Measurements from ENCODE around the gene PANX2. TPM values are rescaled to one million over a fixed set of nuclear protein-coding genes. Genes with fewer than 3 reads are reported as not detected.

Gene PANX2
- total and polyA plus RNA-seq, 2 donors (not counting 1 experiment from before 2014, with no cell fraction given) = 0.04 to 0.59 TPM

DNA sequence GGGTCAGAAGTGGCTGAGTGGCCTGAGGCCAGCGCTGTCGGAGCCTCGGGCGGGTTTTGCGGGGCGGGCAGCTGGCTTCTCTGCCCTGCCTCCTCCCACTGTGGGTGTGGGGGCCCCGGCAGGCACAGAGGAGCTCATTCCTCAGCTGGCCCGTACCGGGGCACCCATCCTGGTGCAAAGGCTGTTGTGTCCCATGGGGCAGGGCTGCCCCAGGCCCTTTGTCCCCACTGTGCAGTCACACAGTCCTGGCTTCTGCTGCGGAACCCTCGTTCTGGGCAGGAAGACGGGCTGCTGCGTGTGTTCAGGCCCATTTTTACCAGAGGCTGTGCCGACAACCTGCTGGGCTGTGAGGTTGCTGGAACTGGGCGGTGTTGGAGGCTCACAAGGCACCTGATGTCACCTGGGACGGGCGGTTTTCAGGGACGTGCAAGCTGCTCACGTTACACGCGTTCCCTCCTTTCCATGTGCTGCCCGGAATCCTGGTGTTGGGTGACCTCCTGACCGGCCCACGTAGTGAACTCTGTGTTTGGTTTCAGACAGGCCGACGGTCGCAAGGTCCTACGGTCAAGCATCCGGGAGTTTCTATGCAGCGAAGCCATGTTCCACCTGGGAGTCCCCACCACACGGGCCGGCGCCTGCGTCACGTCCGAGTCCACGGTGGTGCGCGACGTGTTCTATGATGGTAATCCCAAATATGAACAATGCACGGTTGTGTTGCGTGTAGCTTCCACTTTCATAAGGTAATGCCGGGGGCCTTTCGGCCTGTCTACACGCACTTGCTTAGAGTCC lies 35.4 kb downstream of the PANX2 start:
- 97% methylated on average over 44 of the region's 45 CpGs for WGBS (ENCODE audit: insufficient coverage)
- peaks cover 57% of the 10 kb centered on the region for H4K20me1 ChIP-seq (ENCODE audit: control insufficient read depth, insufficient read depth, low read length, poor library complexity, severe bottlenecking)
- peak overlapping the region; percentile 56 for H3K27ac Mint-ChIP-seq
- H3K4me1 ChIP-seq (ENCODE audit: control insufficient read depth in 2 of 2, insufficient read depth in 2 of 2, low read length in 2 of 2) = peaks cover 24 to 36% of the 10 kb centered on the region in 2 donors
- peaks cover 46% of the 10 kb centered on the region for H3K79me2 ChIP-seq (ENCODE audit: control insufficient read depth, insufficient read depth, low read length)
- intact Hi-C loops (cut with micrococcal nuclease) = loop anchor here (5.0 to 10.0 kb wide), 2 partner anchors 279 to 441 kb away; no protein-coding TSS in a partner anchor
- no peak overlapping the region for H3K27ac ChIP-seq (ENCODE audit: low read length in 2 of 2)
- no peaks in the 10 kb centered on the region for H3K27me3 ChIP-seq (replicated peaks in 1 of 4; ENCODE audit: control extremely low read depth in 1 of 4, control insufficient read depth in 3 of 4, insufficient read depth in 4 of 4, low read length in 3 of 4)
- POLR2A ChIA-PET = interaction anchor here (0.6 to 4.5 kb wide), 2 partner anchors 15 to 37 kb away, joined by 3 to 43 read pairs; no protein-coding TSS in a partner anchor
- DNase-seq (no peak), ATAC-seq (ENCODE audit: low read depth) (no peak)
- no peak overlapping the region for H3K4me3 Mint-ChIP-seq
- H2AFZ ChIP-seq (ENCODE audit: insufficient read depth, low read depth, low read length, poor library complexity, severe bottlenecking) = no peak overlapping the region
- peaks cover 47% of the 10 kb centered on the region for H3K4me1 Mint-ChIP-seq
- CTCF ChIA-PET = interaction anchor here (0.7 to 5.2 kb wide), 8 partner anchors 12 to 282 kb away, joined by 3 to 75 read pairs (median 4); partner anchors contain the start of gene HDAC10
- no peak for TF ChIP-seq EZH2 (IDR thresholded peaks at IDR 0.05; ENCODE audit: borderline replicate concordance, insufficient read depth, low read depth, low read length, poor library complexity, severe bottlenecking)
- H3K27me3 Mint-ChIP-seq = no peaks in the 10 kb centered on the region
- H3K36me3 ChIP-seq (replicated peaks in 1 of 2; ENCODE audit: control extremely low read depth in 1 of 2, control insufficient read depth in 1 of 2, extremely low read depth in 1 of 2, insufficient read depth in 2 of 2, low read length in 1 of 2) = peaks cover 8 to 35% of the 10 kb centered on the region in 2 experiments
- H3K9me3 Mint-ChIP-seq (ENCODE audit: insufficient read depth) = no peaks in the 10 kb centered on the region
- H3K4me3 ChIP-seq (ENCODE audit: control extremely low read depth in 1 of 5, extremely low read depth in 1 of 5, insufficient read depth in 1 of 5, low read depth in 2 of 5, low read length in 4 of 5) = no peak overlapping the region
- no peaks in the 10 kb centered on the region for H3K9me3 ChIP-seq (ENCODE audit: control extremely low read depth in 1 of 3, control insufficient read depth in 2 of 3, insufficient read depth in 1 of 3, low read length in 2 of 3)
- H3K4me2 ChIP-seq (replicated peaks; ENCODE audit: low read depth, low read length, poor library complexity, severe bottlenecking) = no peak overlapping the region
- H3K9ac ChIP-seq (ENCODE audit: low read length) = no peak overlapping the region

GRCh38 chr22:50206599-50206998 lies 36.1 kb downstream of the PANX2 start:
- no peaks in the 10 kb centered on the region for H3K27me3 ChIP-seq (replicated peaks in 1 of 4; ENCODE audit: control extremely low read depth in 1 of 4, control insufficient read depth in 3 of 4, insufficient read depth in 4 of 4, low read length in 3 of 4)
- DNase-seq = peak; percentile 36
- H3K9ac ChIP-seq (ENCODE audit: low read length) = no peak overlapping the region
- H2AFZ ChIP-seq (ENCODE audit: insufficient read depth, low read depth, low read length, poor library complexity, severe bottlenecking) = no peak overlapping the region
- peaks cover 8 to 40% of the 10 kb centered on the region in 2 experiments for H3K36me3 ChIP-seq (replicated peaks in 1 of 2; ENCODE audit: control extremely low read depth in 1 of 2, control insufficient read depth in 1 of 2, extremely low read depth in 1 of 2, insufficient read depth in 2 of 2, low read length in 1 of 2)
- no peak overlapping the region for H3K4me3 ChIP-seq (ENCODE audit: control extremely low read depth in 1 of 5, extremely low read depth in 1 of 5, insufficient read depth in 1 of 5, low read depth in 2 of 5, low read length in 4 of 5)
- Mint-ChIP-seq H3K27me3 (no peaks in the 10 kb centered on the region), H3K9me3 (ENCODE audit: insufficient read depth) (no peaks in the 10 kb centered on the region), H3K4me3 (peak overlapping the region; percentile 10), H3K27ac (peak overlapping the region; percentile 56), H3K4me1 (peaks cover 47% of the 10 kb centered on the region)
- no peak for TF ChIP-seq EZH2 (IDR thresholded peaks at IDR 0.05; ENCODE audit: borderline replicate concordance, insufficient read depth, low read depth, low read length, poor library complexity, severe bottlenecking)
- TF ChIP-seq CTCF (IDR thresholded peaks at IDR 0.05) = peak; percentile 42
- ChIA-PET POLR2A (interaction anchor here (0.6 to 4.5 kb wide), 2 partner anchors 16 to 37 kb away, joined by 3 to 43 read pairs; no protein-coding TSS in a partner anchor), CTCF (interaction anchor here (0.7 to 5.2 kb wide), 7 partner anchors 12 to 283 kb away, joined by 3 to 75 read pairs (median 5); partner anchors contain the start of gene HDAC10)
- no peak for ATAC-seq (ENCODE audit: low read depth)
- no peak overlapping the region for H3K4me2 ChIP-seq (replicated peaks; ENCODE audit: low read depth, low read length, poor library complexity, severe bottlenecking)
- WGBS (ENCODE audit: insufficient coverage) = 81% methylated on average over 10 of the region's 10 CpGs
- intact Hi-C loops (cut with micrococcal nuclease) = loop anchor here (5.0 to 10.0 kb wide), 2 partner anchors 279 to 442 kb away; no protein-coding TSS in a partner anchor
- H3K4me1 ChIP-seq (ENCODE audit: control insufficient read depth in 2 of 2, insufficient read depth in 2 of 2, low read length in 2 of 2) = peaks cover 23 to 35% of the 10 kb centered on the region in 2 donors
- H4K20me1 ChIP-seq (ENCODE audit: control insufficient read depth, insufficient read depth, low read length, poor library complexity, severe bottlenecking) = peaks cover 60% of the 10 kb centered on the region
- no peaks in the 10 kb centered on the region for H3K9me3 ChIP-seq (ENCODE audit: control extremely low read depth in 1 of 3, control insufficient read depth in 2 of 3, insufficient read depth in 1 of 3, low read length in 2 of 3)
- H3K27ac ChIP-seq (ENCODE audit: low read length in 2 of 2) = no peak overlapping the region
- peaks cover 49% of the 10 kb centered on the region for H3K79me2 ChIP-seq (ENCODE audit: control insufficient read depth, insufficient read depth, low read length)
